Spleen (tissue), 7 donors: ENCODE results near the gene SIK3.

Experiments used
- POLR2AphosphoS5 ChIP-seq, 3 donors: sonication (generic); formaldehyde crosslinking; IDR thresholded peaks; one replicate each; pipeline ENCODE4 v1.5.1; 2017; ENCODE audit warnings: antibody characterized with exemption in 3 of 3
- TF ChIP-seq, protein P1 (sequence below), 11 experiments: fragments of 200-600 bp in 7 of 11; fragments of 450-650 bp in 4 of 11; sonication (generic) in 4 of 11; IDR thresholded peaks in 8 of 11; conservative IDR thresholded peaks in 3 of 11; 1 replicate in 7 of 11; 2 replicates in 4 of 11; pipeline versions ENCODE4 v1.4.0 to v1.8.0; 2016 to 2021; ENCODE audit warnings: antibody characterized with exemption in 11 of 11, inconsistent platforms in 4 of 11, mild to moderate bottlenecking in 1 of 11
- donor health status: DM: no; HTN: no; CAD: no; lungs with moderate emphysema.
- donor health status: DM: no; HTN: no; CAD: no.
- donor health status: DM: no; HTN: no; CAD: no.

DNA sequence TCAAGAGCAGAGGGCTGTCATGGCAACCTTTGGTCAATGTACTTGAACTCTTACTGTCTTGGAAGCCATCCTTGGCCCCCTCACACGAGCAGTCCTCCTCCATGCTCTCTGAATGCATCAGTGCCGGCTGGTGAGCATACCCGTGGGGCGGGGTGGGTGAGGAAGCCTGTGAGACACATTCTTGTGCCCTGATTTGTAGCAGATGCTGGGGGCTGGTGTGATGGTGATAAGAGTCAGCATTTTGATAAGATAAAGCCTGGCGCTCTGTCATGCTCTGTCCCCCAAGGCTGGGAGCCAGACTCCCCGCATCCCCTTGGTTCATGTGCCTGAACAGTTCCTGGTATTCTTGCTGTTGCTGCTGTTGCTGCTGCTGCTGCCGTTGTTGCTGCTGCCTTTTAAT is 240.3 kb downstream of the SIK3 start:
- no peak for TF ChIP-seq POLR2AphosphoS5 (IDR thresholded peaks at IDR 0.05)
- TF ChIP-seq, protein P1, sequence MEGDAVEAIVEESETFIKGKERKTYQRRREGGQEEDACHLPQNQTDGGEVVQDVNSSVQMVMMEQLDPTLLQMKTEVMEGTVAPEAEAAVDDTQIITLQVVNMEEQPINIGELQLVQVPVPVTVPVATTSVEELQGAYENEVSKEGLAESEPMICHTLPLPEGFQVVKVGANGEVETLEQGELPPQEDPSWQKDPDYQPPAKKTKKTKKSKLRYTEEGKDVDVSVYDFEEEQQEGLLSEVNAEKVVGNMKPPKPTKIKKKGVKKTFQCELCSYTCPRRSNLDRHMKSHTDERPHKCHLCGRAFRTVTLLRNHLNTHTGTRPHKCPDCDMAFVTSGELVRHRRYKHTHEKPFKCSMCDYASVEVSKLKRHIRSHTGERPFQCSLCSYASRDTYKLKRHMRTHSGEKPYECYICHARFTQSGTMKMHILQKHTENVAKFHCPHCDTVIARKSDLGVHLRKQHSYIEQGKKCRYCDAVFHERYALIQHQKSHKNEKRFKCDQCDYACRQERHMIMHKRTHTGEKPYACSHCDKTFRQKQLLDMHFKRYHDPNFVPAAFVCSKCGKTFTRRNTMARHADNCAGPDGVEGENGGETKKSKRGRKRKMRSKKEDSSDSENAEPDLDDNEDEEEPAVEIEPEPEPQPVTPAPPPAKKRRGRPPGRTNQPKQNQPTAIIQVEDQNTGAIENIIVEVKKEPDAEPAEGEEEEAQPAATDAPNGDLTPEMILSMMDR (IDR thresholded peaks at IDR 0.05 in 8 of 11, conservative IDR thresholded peaks at IDR 0.05 in 3 of 11): no peak
